Adrenal gland (tissue), 5 donors: ENCODE results near the gene COX14.

Experiments
- CTCF ChIP-seq, 6 experiments: fragments of 450-650 bp in 4 of 6; fragments of 200-600 bp in 2 of 6; sonication (generic) in 1 of 6; IDR thresholded peaks; 1 replicate in 5 of 6; 2 replicates in 1 of 6; pipeline versions ENCODE4 v1.5.1 to v1.8.0; 2016 to 2021; ENCODE audit warnings: antibody characterized with exemption in 6 of 6, mild to moderate bottlenecking in 2 of 6, moderate library complexity in 1 of 6
- POLR2A ChIP-seq, 2 donors: fragments of 450-650 bp; IDR thresholded peaks; one replicate each; pipeline ENCODE4 v1.6.1; 2017; ENCODE audit warnings: antibody characterized with exemption in 2 of 2, mild to moderate bottlenecking in 2 of 2, moderate library complexity in 1 of 2
- donor health status: DM: no; HTN: no; CAD: no.

DNA sequence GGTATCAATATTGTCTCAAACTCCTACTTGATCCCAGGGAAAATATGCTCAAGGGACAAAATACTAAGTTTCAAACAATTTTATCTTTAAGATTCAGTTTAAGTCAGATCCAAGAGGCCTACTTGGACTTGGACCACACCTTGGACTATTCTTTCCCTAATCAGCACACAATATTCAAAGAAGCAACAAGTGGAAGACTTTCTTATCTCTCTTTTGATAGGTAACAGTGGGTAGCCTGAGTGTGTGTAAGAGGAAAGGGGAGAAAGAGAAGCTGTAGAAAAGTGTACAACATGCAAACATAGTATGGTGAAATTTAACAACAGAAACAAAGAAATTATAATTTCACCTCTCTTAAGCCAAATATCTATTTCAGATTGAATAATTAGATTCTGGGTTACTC is 48.6 kb downstream of the COX14 start:
- TF ChIP-seq POLR2A (IDR thresholded peaks at IDR 0.05), result no peak
- no peak for TF ChIP-seq CTCF (IDR thresholded peaks at IDR 0.05)
